ENCODE data around the gene VGLL2.

DNA sequence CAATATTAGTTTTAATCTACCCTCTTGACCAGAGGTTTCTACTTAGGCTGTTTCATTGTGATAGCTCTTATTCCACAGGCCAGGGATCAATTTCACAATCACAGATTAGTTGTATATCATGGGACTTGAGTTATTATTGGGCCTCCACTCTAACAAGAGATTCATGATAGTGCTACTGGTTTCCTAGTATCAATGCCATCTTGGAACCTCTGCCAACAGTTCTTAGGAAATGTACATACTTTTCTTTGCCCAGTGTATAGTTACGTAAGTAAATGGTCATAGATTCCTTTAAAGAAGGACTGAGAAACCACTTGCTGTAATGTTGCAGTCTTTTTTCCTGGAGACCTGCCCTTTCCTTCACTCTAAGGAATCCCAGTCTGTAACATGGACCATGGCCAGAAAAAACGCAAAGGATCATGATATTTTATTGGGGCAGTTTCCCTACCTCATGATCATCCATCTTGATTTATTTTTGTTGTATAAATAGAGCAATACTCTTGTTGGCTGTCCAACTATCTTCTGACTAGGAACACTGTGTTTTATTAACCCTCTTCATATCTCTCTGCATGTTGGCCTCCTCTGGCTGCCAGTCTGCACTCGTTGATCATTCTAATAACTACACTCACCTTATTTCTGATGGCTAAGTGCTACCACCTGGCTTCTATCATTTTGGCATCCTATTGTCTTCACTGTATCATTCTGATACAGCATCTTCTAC lies 38.0 kb upstream of the VGLL2 start:
- TF ChIP-seq, protein P1, sequence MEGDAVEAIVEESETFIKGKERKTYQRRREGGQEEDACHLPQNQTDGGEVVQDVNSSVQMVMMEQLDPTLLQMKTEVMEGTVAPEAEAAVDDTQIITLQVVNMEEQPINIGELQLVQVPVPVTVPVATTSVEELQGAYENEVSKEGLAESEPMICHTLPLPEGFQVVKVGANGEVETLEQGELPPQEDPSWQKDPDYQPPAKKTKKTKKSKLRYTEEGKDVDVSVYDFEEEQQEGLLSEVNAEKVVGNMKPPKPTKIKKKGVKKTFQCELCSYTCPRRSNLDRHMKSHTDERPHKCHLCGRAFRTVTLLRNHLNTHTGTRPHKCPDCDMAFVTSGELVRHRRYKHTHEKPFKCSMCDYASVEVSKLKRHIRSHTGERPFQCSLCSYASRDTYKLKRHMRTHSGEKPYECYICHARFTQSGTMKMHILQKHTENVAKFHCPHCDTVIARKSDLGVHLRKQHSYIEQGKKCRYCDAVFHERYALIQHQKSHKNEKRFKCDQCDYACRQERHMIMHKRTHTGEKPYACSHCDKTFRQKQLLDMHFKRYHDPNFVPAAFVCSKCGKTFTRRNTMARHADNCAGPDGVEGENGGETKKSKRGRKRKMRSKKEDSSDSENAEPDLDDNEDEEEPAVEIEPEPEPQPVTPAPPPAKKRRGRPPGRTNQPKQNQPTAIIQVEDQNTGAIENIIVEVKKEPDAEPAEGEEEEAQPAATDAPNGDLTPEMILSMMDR (conservative IDR thresholded peaks at IDR 0.05 in 1 of 2, IDR thresholded peaks at IDR 0.05 in 1 of 2; ENCODE audit: low read depth in 1 of 2, low read length in 2 of 2), result no peak
- no peak for TF ChIP-seq EZH2 (IDR thresholded peaks at IDR 0.05; ENCODE audit: low read length, missing control alignments)
